Measurements from ENCODE around the gene HOTAIR. TPM values are rescaled to one million over a fixed set of nuclear protein-coding genes. Genes with fewer than 3 reads are reported as not detected.

HOTAIR gene
- total RNA-seq, 1 experiment from 2014 or later, result not detected

DNA sequence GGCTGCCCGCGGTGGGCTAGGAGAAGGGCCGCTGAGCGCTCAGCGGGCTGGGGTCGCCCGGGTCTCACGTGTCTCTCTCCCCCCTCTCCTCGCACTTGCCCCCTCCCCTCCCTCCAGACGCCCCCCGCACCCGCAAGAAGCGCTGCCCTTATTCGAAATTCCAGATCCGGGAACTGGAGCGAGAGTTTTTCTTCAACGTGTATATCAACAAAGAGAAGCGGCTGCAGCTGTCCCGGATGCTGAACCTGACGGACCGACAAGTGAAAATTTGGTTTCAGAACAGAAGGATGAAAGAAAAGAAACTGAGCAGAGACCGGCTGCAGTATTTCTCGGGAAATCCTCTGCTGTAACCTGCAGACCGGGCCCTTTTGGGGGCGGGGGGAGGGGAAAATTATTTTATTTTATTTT, 314 bp upstream of the HOTAIR start:
- Mint-ChIP-seq H3K27ac (no peak overlapping the region), H3K36me3 (ENCODE audit: insufficient read depth in 1 of 3, low read depth in 3 of 3) (peaks cover 0 to 8% (median 3%) of the 10 kb centered on the region in 3 experiments; a peak in 3 of 7 replicates), H3K27me3 (ENCODE audit: low read depth) (peaks cover 100% of the 10 kb centered on the region), H3K9me3 (peaks cover 12 to 15% of the 10 kb centered on the region in 2 experiments), H3K4me1 (peaks cover 14 to 25% of the 10 kb centered on the region in 2 experiments), H3K4me3 (peak overlapping the region in 1 of 2 experiments; percentile 50; a peak in 1 of 5 replicates)
- Histone ChIP-seq H2BK5ac (ENCODE audit: insufficient read length, low read length) (no peak overlapping the region), H3K4me1 (ENCODE audit: insufficient read depth, low read length) (no peaks in the 10 kb centered on the region), H3K79me2 (ENCODE audit: insufficient read depth, low read length) (no peaks in the 10 kb centered on the region), H2AK5ac (ENCODE audit: insufficient read length, low read length) (no peak overlapping the region), H4K8ac (replicated peaks; ENCODE audit: insufficient read length, low read depth, low read length) (no peak overlapping the region), H3T11ph (ENCODE audit: low read length) (no peak overlapping the region), H3K18ac (ENCODE audit: insufficient read length, low read depth, low read length) (no peak overlapping the region), H3K27ac (ENCODE audit: insufficient read length, low read depth, low read length) (no peak overlapping the region), H4K5ac (ENCODE audit: insufficient read length, low read depth, low read length) (no peak overlapping the region), H3K4ac (ENCODE audit: low read depth, low read length) (no peak overlapping the region), H3K23me2 (ENCODE audit: insufficient read length, low read depth, low read length, poor library complexity, severe bottlenecking) (no peaks in the 10 kb centered on the region), H3K23ac (ENCODE audit: insufficient read length, low read depth, low read length) (no peak overlapping the region), H2BK12ac (ENCODE audit: insufficient read length, low read depth, low read length) (no peak overlapping the region), H3K4me2 (ENCODE audit: insufficient read depth, insufficient read length, low read length) (no peak overlapping the region), H4K20me1 (ENCODE audit: control insufficient read depth, insufficient read depth, insufficient read length) (no peaks in the 10 kb centered on the region), H3K9ac (ENCODE audit: extremely low read depth, insufficient read length, low read length) (no peak overlapping the region), H2BK20ac (ENCODE audit: low read depth, low read length, poor library complexity, severe bottlenecking) (no peak overlapping the region), H3K56ac (ENCODE audit: insufficient read length, low read depth, low read length) (no peak overlapping the region), H3K79me1 (ENCODE audit: insufficient read depth, low read depth, low read length, poor library complexity, severe bottlenecking) (no peaks in the 10 kb centered on the region), H2BK120ac (ENCODE audit: low read depth, low read length, poor library complexity, severe bottlenecking) (no peak overlapping the region), H2BK15ac (ENCODE audit: low read depth, low read length) (no peak overlapping the region), H3K9me3 (ENCODE audit: control insufficient read depth, low read depth, low read length) (no peaks in the 10 kb centered on the region), H2AFZ (ENCODE audit: low read length) (no peak overlapping the region), H4K91ac (ENCODE audit: insufficient read length, low read depth, low read length) (no peak overlapping the region), H3K14ac (ENCODE audit: insufficient read depth, low read length) (no peak overlapping the region), H3K27me3 (ENCODE audit: insufficient read depth, low read length) (peaks cover 99% of the 10 kb centered on the region)
- WGBS (ENCODE audit: extremely low coverage, insufficient read length, low lambda C conversion rate), result no CpG with 5 or more reads among the region's 25 CpGs
- no peak for DNase-seq
- TF ChIP-seq, protein P1, sequence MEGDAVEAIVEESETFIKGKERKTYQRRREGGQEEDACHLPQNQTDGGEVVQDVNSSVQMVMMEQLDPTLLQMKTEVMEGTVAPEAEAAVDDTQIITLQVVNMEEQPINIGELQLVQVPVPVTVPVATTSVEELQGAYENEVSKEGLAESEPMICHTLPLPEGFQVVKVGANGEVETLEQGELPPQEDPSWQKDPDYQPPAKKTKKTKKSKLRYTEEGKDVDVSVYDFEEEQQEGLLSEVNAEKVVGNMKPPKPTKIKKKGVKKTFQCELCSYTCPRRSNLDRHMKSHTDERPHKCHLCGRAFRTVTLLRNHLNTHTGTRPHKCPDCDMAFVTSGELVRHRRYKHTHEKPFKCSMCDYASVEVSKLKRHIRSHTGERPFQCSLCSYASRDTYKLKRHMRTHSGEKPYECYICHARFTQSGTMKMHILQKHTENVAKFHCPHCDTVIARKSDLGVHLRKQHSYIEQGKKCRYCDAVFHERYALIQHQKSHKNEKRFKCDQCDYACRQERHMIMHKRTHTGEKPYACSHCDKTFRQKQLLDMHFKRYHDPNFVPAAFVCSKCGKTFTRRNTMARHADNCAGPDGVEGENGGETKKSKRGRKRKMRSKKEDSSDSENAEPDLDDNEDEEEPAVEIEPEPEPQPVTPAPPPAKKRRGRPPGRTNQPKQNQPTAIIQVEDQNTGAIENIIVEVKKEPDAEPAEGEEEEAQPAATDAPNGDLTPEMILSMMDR (conservative IDR thresholded peaks at IDR 0.05), result no peak
